GM12865 (cell line): ENCODE data around the gene NOP14.

Experiments used
- DNase-seq: peaks from one replicate; pipeline ENCODE4 v3.0.0; 2010; ENCODE audit warnings: low read depth
- H3K4me3 ChIP-seq: 2 replicates; pipeline ENCODE4 v1.5.1; 2011; ENCODE audit warnings: mild to moderate bottlenecking, low read depth, low read length, control low read depth
- TF ChIP-seq, protein P1 (sequence below): IDR thresholded peaks from 2 replicates; pipeline ENCODE4 v1.5.1; 2011; ENCODE audit warnings: low read length, control low read depth, low read depth, inconsistent platforms; ENCODE audit not compliant: insufficient read depth; ENCODE audit errors: missing control alignments

The NOP14 gene

DNA sequence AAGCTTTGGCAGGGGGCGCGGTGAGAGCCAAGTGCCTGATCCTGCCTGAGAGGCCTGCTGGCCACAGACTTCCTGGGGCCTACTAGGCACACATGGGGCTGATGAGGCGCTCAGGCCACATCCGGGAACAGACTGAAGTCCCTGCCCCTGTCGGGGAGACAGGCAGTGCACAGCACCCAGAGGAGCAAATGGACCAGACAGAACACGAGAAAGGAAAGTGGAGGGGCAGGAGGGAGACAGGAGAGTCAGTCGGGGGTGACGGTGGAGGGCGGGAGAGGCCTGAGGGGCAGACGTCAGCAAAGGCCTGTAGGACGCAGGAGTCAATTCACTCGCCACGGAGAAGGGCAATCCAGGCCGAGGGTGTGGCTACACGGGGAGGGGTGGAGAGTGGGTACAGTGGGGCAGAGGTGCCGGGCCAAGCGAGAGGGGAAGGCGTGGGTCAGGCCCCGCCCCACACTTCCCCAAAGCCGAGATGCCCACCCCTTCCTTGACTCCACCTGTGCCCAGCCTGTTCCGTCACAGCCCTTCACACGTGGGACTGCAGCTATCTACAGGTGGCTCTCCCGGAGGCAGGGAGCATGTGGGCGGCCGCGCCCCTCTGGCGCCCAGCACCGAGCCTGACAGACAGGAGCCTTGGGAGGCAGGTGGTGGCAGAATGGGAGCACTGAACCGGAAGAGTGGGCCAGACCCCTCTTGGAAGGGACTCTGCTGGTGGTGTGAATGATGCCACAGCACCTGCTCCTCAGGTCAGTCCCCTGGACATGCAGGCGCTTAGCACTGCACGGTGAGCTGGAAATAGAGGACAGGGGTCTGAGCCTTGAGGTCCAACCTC, 20.5 kb downstream of the NOP14 start:
- DNase-seq, result no peak
- no peak overlapping the region for H3K4me3 ChIP-seq
- TF ChIP-seq, protein P1, sequence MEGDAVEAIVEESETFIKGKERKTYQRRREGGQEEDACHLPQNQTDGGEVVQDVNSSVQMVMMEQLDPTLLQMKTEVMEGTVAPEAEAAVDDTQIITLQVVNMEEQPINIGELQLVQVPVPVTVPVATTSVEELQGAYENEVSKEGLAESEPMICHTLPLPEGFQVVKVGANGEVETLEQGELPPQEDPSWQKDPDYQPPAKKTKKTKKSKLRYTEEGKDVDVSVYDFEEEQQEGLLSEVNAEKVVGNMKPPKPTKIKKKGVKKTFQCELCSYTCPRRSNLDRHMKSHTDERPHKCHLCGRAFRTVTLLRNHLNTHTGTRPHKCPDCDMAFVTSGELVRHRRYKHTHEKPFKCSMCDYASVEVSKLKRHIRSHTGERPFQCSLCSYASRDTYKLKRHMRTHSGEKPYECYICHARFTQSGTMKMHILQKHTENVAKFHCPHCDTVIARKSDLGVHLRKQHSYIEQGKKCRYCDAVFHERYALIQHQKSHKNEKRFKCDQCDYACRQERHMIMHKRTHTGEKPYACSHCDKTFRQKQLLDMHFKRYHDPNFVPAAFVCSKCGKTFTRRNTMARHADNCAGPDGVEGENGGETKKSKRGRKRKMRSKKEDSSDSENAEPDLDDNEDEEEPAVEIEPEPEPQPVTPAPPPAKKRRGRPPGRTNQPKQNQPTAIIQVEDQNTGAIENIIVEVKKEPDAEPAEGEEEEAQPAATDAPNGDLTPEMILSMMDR, result no peak

DNA sequence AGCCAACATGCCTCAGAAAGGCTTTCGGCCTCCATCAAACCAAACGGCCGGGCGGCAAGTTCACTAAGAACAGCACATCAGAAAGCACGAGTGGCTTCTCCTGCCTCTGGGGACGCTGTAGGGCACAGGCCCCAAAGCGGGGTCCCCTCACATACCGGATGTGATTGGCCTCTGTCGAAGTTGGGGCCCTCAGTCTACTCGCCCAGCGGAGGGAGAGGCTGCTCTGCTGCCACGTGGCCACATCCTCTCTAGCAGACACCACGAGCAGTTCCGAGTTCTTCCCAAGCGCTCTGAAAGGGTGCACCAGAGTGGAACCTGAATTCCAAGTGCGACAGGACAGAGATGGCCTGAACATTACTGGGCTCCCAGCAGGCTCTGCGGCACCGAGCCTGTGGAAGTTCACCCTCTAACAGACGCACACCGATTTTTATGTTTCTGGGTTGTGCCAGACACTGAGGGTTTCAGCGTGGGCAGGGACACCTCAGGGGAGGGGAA, 21.1 kb downstream of the NOP14 start:
- TF ChIP-seq, protein P1, result no peak
- no peak overlapping the region for H3K4me3 ChIP-seq
- no peak for DNase-seq

GRCh38 chr4:2941138-2942036, 21.8 kb downstream of the NOP14 start:
- TF ChIP-seq, protein P1, result no peak
- DNase-seq, result no peak
- no peak overlapping the region for H3K4me3 ChIP-seq

GRCh38 chr4:2940267-2941137, 22.7 kb downstream of the NOP14 start:
- no peak for DNase-seq
- TF ChIP-seq, protein P1, result no peak
- no peak overlapping the region for H3K4me3 ChIP-seq

DNA sequence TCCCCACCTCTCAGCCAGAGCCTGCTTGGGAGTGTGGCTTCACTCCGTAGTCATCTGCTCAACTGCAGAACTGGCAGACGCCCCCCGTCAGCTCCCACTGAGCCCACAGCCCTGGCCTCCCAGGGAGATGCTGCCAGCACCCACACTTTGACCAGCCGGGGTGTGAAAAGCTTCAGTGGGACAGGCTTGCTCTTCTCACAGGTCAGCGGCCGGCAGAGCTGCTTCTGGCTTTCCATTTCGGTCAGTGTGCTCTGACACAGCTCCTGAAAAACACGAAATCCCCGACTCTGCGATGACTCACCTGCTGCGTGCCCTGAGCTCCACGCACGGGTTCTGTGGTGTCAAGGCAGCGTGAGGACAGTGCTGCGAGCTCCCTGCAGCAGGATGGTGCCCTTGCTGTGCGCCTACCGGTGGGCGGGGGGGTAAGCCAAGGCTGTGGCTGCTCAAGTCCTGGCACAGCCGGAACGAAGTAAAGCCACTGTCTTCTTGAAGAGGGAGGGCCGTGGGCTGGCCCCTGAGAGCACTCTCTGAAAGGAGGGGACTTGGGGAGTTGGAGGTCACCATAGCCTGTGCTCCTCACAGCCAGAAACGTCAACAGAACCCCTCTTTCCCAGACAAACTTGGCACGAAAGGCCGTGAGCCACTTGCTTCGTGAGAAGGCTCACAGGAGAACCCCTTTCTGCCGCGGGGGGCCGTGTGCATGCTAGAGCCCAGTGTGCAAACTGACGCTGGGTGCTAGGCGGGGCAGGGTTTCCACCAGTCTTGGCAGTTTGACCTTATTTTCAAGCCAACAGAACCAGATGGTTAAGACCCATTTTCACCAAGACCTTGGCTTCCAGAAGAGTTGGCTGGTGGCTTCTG, 23.6 kb downstream of the NOP14 start:
- peak; percentile 29 for DNase-seq

More for the DNA sequence above, 23.6 kb downstream of the NOP14 start:
- H3K4me3 ChIP-seq, result no peak overlapping the region
- TF ChIP-seq, protein P1, result no peak
